Measurements from ENCODE around the gene CCDC30. TPM values are rescaled to one million over a fixed set of nuclear protein-coding genes. Genes with fewer than 3 reads are reported as not detected.
"Not testable (repeated sequence)": the region's sequence is repeated elsewhere in the genome, so short reads cannot be mapped to it uniquely, and the experiment has no call there.

The CCDC30 gene
- total RNA-seq, 1 experiment from 2014 or later = 1.3 TPM

GRCh38 chr1:42620307-42620706 lies 157.2 kb downstream of the CCDC30 start:
- ATAC-seq (no peak), DNase-seq (ENCODE audit: low read depth, low spot score) (no peak)
- Histone ChIP-seq H3K4me3 (ENCODE audit: low read depth in 2 of 2, low read length in 2 of 2) (no peak overlapping the region), H3K27ac (ENCODE audit: low read length) (no peak overlapping the region), H3K9me3 (ENCODE audit: control insufficient read depth, insufficient read depth, low read depth, low read length) (no peaks in the 10 kb centered on the region), H3K27me3 (ENCODE audit: control insufficient read depth, insufficient read depth, low read length) (peaks cover 6% of the 10 kb centered on the region), H3K36me3 (ENCODE audit: control insufficient read depth, insufficient read depth, low read length) (no peaks in the 10 kb centered on the region), H3K4me1 (ENCODE audit: control insufficient read depth, insufficient read depth, low read length) (no peaks in the 10 kb centered on the region)
- CTCF ChIA-PET = interaction anchor here (0.7 kb wide), 1 partner anchor 13 kb away, joined by 6 read pairs; no protein-coding TSS in a partner anchor
- intact Hi-C loops (cut with micrococcal nuclease; ENCODE audit: unreplicated experiment) = no loop called here
- POLR2A ChIA-PET = interaction anchor here (0.7 kb wide), 2 partner anchors 21 to 1896 kb away, joined by 7 to 8 read pairs; no protein-coding TSS in a partner anchor
- no peak for TF ChIP-seq REST (IDR thresholded peaks at IDR 0.05; ENCODE audit: insufficient read depth in 1 of 2, low read depth in 2 of 2, low read length in 1 of 2)
- no peak for TF ChIP-seq SIN3A (IDR thresholded peaks at IDR 0.05; ENCODE audit: borderline replicate concordance, insufficient read depth, low read depth, low read length)
- no peak for TF ChIP-seq CTCF (IDR thresholded peaks at IDR 0.05)
- TF ChIP-seq TCF7L2 (IDR thresholded peaks at IDR 0.05; ENCODE audit: low read depth, low read length) = no peak
- TF ChIP-seq POLR2AphosphoS5 (IDR thresholded peaks at IDR 0.05; ENCODE audit: low read depth, low read length) = no peak
- no TSS peak for BruUV-seq (replicated peaks)
- in situ Hi-C loops (cut with HindIII; ENCODE audit: low pct_unique_long_range_greater_than_20kb, low sequenced_read_pairs) = no loop called here

- DNase-seq (ENCODE audit: low read depth, low spot score); CTCF ChIA-PET; H3K9me3 ChIP-seq (ENCODE audit: control insufficient read depth, insufficient read depth, low read depth, low read length); BruUV-seq (replicated peaks); H3K36me3 ChIP-seq (ENCODE audit: control insufficient read depth, insufficient read depth, low read length); H3K4me1 ChIP-seq (ENCODE audit: control insufficient read depth, insufficient read depth, low read length); ATAC-seq; H3K27ac ChIP-seq (ENCODE audit: low read length); in situ Hi-C loops (cut with HindIII; ENCODE audit: low pct_unique_long_range_greater_than_20kb, low sequenced_read_pairs); H3K4me3 ChIP-seq (ENCODE audit: low read depth in 2 of 2, low read length in 2 of 2); intact Hi-C loops (cut with micrococcal nuclease; ENCODE audit: unreplicated experiment); H3K27me3 ChIP-seq (ENCODE audit: control insufficient read depth, insufficient read depth, low read length): not testable (repeated sequence)
- POLR2A ChIA-PET = interaction anchor here (0.7 kb wide), 1 partner anchor 21 kb away, joined by 7 read pairs; no protein-coding TSS in a partner anchor
These were observed 158.1 kb downstream of the CCDC30 start for GRCh38 chr1:42621180-42621579.

- CTCF ChIA-PET; H3K9me3 ChIP-seq (ENCODE audit: control insufficient read depth, insufficient read depth, low read depth, low read length); in situ Hi-C loops (cut with HindIII; ENCODE audit: low pct_unique_long_range_greater_than_20kb, low sequenced_read_pairs); intact Hi-C loops (cut with micrococcal nuclease; ENCODE audit: unreplicated experiment); H3K4me3 ChIP-seq (ENCODE audit: low read depth in 2 of 2, low read length in 2 of 2); ATAC-seq; H3K27ac ChIP-seq (ENCODE audit: low read length); BruUV-seq (replicated peaks); H3K36me3 ChIP-seq (ENCODE audit: control insufficient read depth, insufficient read depth, low read length); POLR2A ChIA-PET; H3K4me1 ChIP-seq (ENCODE audit: control insufficient read depth, insufficient read depth, low read length); H3K27me3 ChIP-seq (ENCODE audit: control insufficient read depth, insufficient read depth, low read length); DNase-seq (ENCODE audit: low read depth, low spot score): not testable (repeated sequence)
These were observed 164.1 kb downstream of the CCDC30 start for GRCh38 chr1:42627205-42627604.

Measured in Panc1 (cell line).